ENCODE data around the gene ABLIM1. TPM values are rescaled to one million over a fixed set of nuclear protein-coding genes. Genes with fewer than 3 reads are reported as not detected.

Gene ABLIM1
- total RNA-seq, 1 experiment from 2014 or later: 79.3 TPM

- Mint-ChIP-seq H3K27ac (ENCODE audit: unreplicated experiment) (no peak overlapping the region), H3K4me3 (ENCODE audit: unreplicated experiment) (no peak overlapping the region), H3K36me3 (ENCODE audit: insufficient read depth, unreplicated experiment) (peaks cover 30% of the 10 kb centered on the region), H3K4me1 (ENCODE audit: low read depth, unreplicated experiment) (no peaks in the 10 kb centered on the region), H3K27me3 (ENCODE audit: insufficient read depth, unreplicated experiment) (no peaks in the 10 kb centered on the region), H3K9me3 (ENCODE audit: unreplicated experiment) (no peaks in the 10 kb centered on the region)
- Histone ChIP-seq H3K27me3 (replicated peaks; ENCODE audit: control insufficient read depth, insufficient read depth, low read length) (no peaks in the 10 kb centered on the region), H3K4me1 (no peaks in the 10 kb centered on the region), H3K36me3 (ENCODE audit: control insufficient read depth, insufficient read depth, low read length) (no peaks in the 10 kb centered on the region), H3K4me3 (ENCODE audit: low read depth, low read length) (no peak overlapping the region), H3K9me3 (no peaks in the 10 kb centered on the region)
- intact Hi-C loops (cut with micrococcal nuclease; ENCODE audit: unreplicated experiment): no loop called here
- no peak for DNase-seq
- BruUV-seq (replicated peaks): no TSS peak
- ChIA-PET POLR2A (no interaction called here), CTCF (no interaction called here)
- TF ChIP-seq CTCF (IDR thresholded peaks at IDR 0.05; ENCODE audit: insufficient read depth in 1 of 2, low read depth in 1 of 2, low read length in 1 of 2, severe bottlenecking in 1 of 2, unreplicated experiment in 1 of 2): no peak
These were observed 113.9 kb downstream of the ABLIM1 start for GRCh38 chr10:114544045-114544659.

- intact Hi-C loops (cut with micrococcal nuclease; ENCODE audit: unreplicated experiment): no loop called here
- no peaks in the 10 kb centered on the region for H3K9me3 Mint-ChIP-seq (ENCODE audit: unreplicated experiment)
These were observed 114.6 kb downstream of the ABLIM1 start for GRCh38 chr10:114543456-114543855.

GRCh38 chr10:114542373-114542772 lies 115.7 kb downstream of the ABLIM1 start:
- intact Hi-C loops (cut with micrococcal nuclease; ENCODE audit: unreplicated experiment): no loop called here
- no peak for DNase-seq
- Histone ChIP-seq H3K4me3 (ENCODE audit: low read depth, low read length) (no peak overlapping the region), H3K4me1 (no peaks in the 10 kb centered on the region), H3K9me3 (no peaks in the 10 kb centered on the region), H3K36me3 (ENCODE audit: control insufficient read depth, insufficient read depth, low read length) (no peaks in the 10 kb centered on the region), H3K27me3 (replicated peaks; ENCODE audit: control insufficient read depth, insufficient read depth, low read length) (no peaks in the 10 kb centered on the region)
- TF ChIP-seq CTCF (IDR thresholded peaks at IDR 0.05; ENCODE audit: insufficient read depth in 1 of 2, low read depth in 1 of 2, low read length in 1 of 2, severe bottlenecking in 1 of 2, unreplicated experiment in 1 of 2): no peak
- no peaks in the 10 kb centered on the region for H3K9me3 Mint-ChIP-seq (ENCODE audit: unreplicated experiment)
- POLR2A ChIA-PET: no interaction called here
- no peaks in the 10 kb centered on the region for H3K27me3 Mint-ChIP-seq (ENCODE audit: insufficient read depth, unreplicated experiment)
- no peak overlapping the region for H3K4me3 Mint-ChIP-seq (ENCODE audit: unreplicated experiment)
- CTCF ChIA-PET: no interaction called here
- H3K36me3 Mint-ChIP-seq (ENCODE audit: insufficient read depth, unreplicated experiment): peaks cover 16% of the 10 kb centered on the region
- no peak overlapping the region for H3K27ac Mint-ChIP-seq (ENCODE audit: unreplicated experiment)
- H3K4me1 Mint-ChIP-seq (ENCODE audit: low read depth, unreplicated experiment): no peaks in the 10 kb centered on the region
- no TSS peak for BruUV-seq (replicated peaks)

More at GRCh38 chr10:114543456-114543855, 114.6 kb downstream of the ABLIM1 start:
- POLR2A ChIA-PET: no interaction called here
- Histone ChIP-seq H3K36me3 (ENCODE audit: control insufficient read depth, insufficient read depth, low read length) (no peaks in the 10 kb centered on the region), H3K4me1 (no peaks in the 10 kb centered on the region), H3K9me3 (no peaks in the 10 kb centered on the region), H3K27me3 (replicated peaks; ENCODE audit: control insufficient read depth, insufficient read depth, low read length) (no peaks in the 10 kb centered on the region), H3K4me3 (ENCODE audit: low read depth, low read length) (no peak overlapping the region)
- Mint-ChIP-seq H3K27me3 (ENCODE audit: insufficient read depth, unreplicated experiment) (no peaks in the 10 kb centered on the region), H3K4me1 (ENCODE audit: low read depth, unreplicated experiment) (no peaks in the 10 kb centered on the region), H3K27ac (ENCODE audit: unreplicated experiment) (no peak overlapping the region), H3K36me3 (ENCODE audit: insufficient read depth, unreplicated experiment) (peaks cover 24% of the 10 kb centered on the region), H3K4me3 (ENCODE audit: unreplicated experiment) (no peak overlapping the region)
- no TSS peak for BruUV-seq (replicated peaks)
- CTCF ChIA-PET: no interaction called here
- DNase-seq: no peak
- TF ChIP-seq CTCF (IDR thresholded peaks at IDR 0.05; ENCODE audit: insufficient read depth in 1 of 2, low read depth in 1 of 2, low read length in 1 of 2, severe bottlenecking in 1 of 2, unreplicated experiment in 1 of 2): no peak
